Ishikawa (cell line): Measurements from ENCODE around the gene STAT1.

Experiments
- CEBPB ChIP-seq: IDR thresholded peaks from 2 replicates; pipeline ENCODE4 v1.6.1; 2012
- CREB1 ChIP-seq: IDR thresholded peaks from 2 replicates; pipeline ENCODE4 v1.6.1; 2012; ENCODE audit warnings: low read depth
- EGR1 ChIP-seq: IDR thresholded peaks from 2 replicates; pipeline ENCODE4 v1.6.1; 2012
- EP300 ChIP-seq: IDR thresholded peaks from 2 replicates; pipeline ENCODE4 v1.6.1; 2012; ENCODE audit warnings: borderline replicate concordance
- FOXM1 ChIP-seq: IDR thresholded peaks from 2 replicates; pipeline ENCODE4 v1.6.1; 2012; ENCODE audit warnings: low read depth, borderline replicate concordance
- NFIC ChIP-seq: IDR thresholded peaks from 2 replicates; pipeline ENCODE4 v1.6.1; 2012
- RAD21 ChIP-seq: IDR thresholded peaks from 2 replicates; pipeline ENCODE4 v1.6.1; 2012; ENCODE audit warnings: low read depth
- TAF1 ChIP-seq: IDR thresholded peaks from 2 replicates; pipeline ENCODE4 v1.6.1; 2012; ENCODE audit warnings: low read depth, mild to moderate bottlenecking
- TCF12 ChIP-seq: IDR thresholded peaks from 2 replicates; pipeline ENCODE4 v1.6.1; 2012; ENCODE audit warnings: low read depth
- TEAD4 ChIP-seq: IDR thresholded peaks from 2 replicates; pipeline ENCODE4 v1.6.1; 2012
- YY1 ChIP-seq: IDR thresholded peaks from 2 replicates; pipeline ENCODE4 v1.6.1; 2012; ENCODE audit warnings: low read depth
- ZBTB7A ChIP-seq: IDR thresholded peaks from 2 replicates; pipeline ENCODE4 v1.6.1; 2012; ENCODE audit warnings: low read depth
- TF ChIP-seq, protein P1 (sequence below): IDR thresholded peaks from 2 replicates; pipeline ENCODE4 v1.6.1; 2012
- TF ChIP-seq, protein P2 (sequence below): IDR thresholded peaks from 2 replicates; pipeline ENCODE4 v1.6.1; 2012; ENCODE audit warnings: low read depth, mild to moderate bottlenecking
- TF ChIP-seq, protein P3 (sequence below): IDR thresholded peaks from 2 replicates; pipeline ENCODE4 v1.6.1; 2012

The STAT1 gene

DNA sequence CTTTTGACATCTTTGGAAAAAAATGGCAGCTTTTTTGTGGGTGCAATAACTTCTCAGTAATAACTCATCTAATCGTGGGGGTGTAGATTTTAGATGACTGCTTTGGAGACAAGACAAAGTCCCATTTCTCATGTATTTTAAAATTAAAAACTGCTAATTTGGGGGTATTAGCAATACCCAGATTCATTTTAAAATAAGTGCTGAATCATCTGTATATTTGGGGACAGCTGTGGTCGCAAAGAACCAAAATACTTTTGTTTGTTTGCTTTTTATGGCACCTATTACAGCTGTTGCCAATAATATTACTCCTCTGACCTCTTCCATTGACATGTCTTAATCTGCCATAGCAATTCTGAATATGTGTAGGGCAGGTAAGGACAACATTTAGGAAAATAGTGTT lies 45.4 kb downstream of the STAT1 start:
- TF ChIP-seq FOXM1, result no peak
- TF ChIP-seq TAF1, result no peak
- no peak for TF ChIP-seq YY1
- no peak for TF ChIP-seq EP300
- TF ChIP-seq ZBTB7A, result no peak
- no peak for TF ChIP-seq CREB1
- no peak for TF ChIP-seq TEAD4
- TF ChIP-seq NFIC, result no peak
- no peak for TF ChIP-seq TCF12

DNA sequence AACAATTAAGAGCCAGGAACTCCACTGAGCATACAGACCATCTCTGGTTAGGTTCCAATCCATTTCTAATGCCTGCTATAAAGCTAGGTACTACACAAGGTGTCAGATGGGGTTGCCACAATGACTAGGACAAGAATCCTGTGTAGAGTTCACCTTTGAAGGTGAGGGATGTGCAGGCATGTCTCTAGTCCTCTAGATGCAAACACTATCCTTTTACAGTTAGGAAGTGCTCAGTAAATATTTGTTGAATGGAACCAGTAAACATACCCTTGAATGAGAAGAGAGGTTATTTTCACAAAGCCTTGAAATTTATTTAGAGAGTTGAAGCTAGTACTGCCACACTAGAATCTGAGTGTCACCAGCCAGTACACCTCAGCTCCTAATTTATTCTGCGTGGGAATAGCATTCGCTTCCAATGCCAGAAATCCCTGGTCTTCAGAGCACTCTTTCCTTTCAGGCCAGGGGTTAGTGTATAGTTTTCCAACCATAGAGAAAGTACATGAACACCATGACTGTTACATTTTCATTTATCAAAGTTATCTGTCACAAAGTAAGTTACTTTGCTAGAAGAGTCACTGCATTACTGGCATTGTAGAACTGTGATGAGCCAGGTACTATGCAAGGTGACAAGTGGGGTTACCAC lies 48.3 kb downstream of the STAT1 start:
- TF ChIP-seq EGR1 (no peak), CREB1 (no peak), TAF1 (no peak), FOXM1 (no peak), RAD21 (no peak), YY1 (no peak), NFIC (no peak)
- TF ChIP-seq, protein P1, sequence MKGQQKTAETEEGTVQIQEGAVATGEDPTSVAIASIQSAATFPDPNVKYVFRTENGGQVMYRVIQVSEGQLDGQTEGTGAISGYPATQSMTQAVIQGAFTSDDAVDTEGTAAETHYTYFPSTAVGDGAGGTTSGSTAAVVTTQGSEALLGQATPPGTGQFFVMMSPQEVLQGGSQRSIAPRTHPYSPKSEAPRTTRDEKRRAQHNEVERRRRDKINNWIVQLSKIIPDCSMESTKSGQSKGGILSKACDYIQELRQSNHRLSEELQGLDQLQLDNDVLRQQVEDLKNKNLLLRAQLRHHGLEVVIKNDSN, result no peak

DNA sequence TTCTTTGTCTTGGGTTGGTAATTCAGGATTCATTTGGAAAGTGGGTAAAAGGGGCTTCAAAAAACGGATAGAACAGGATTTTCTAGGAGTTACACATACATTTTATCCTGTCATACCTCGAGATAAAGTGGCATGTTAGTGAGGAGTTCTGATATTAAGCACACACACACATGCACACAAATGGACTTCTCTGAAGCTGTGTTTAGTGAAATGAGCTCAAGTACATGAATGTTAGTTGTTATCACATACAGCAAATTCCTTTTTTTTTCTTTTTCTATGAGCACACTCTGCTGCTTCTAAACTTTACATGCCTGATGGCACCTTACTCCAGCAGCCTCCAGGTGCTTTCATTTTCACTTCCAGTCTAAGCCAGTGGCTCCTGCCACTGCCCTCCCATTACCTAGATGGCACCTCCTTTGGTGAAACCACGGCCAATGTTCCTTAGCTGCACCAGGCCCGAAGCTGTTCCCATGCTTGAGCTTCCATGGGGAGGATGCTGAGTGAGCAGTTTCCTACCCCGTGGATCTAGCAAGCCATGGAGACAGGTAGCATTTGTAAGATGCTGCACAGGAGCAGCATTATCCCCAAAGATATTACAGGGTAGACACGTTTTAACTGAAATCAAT lies 49.7 kb downstream of the STAT1 start:
- TF ChIP-seq CEBPB, result no peak
- TF ChIP-seq TCF12, result no peak
- TF ChIP-seq TAF1, result no peak
- TF ChIP-seq EGR1, result no peak
- no peak for TF ChIP-seq FOXM1
- TF ChIP-seq TEAD4, result no peak
- no peak for TF ChIP-seq NFIC
- TF ChIP-seq, protein P2, sequence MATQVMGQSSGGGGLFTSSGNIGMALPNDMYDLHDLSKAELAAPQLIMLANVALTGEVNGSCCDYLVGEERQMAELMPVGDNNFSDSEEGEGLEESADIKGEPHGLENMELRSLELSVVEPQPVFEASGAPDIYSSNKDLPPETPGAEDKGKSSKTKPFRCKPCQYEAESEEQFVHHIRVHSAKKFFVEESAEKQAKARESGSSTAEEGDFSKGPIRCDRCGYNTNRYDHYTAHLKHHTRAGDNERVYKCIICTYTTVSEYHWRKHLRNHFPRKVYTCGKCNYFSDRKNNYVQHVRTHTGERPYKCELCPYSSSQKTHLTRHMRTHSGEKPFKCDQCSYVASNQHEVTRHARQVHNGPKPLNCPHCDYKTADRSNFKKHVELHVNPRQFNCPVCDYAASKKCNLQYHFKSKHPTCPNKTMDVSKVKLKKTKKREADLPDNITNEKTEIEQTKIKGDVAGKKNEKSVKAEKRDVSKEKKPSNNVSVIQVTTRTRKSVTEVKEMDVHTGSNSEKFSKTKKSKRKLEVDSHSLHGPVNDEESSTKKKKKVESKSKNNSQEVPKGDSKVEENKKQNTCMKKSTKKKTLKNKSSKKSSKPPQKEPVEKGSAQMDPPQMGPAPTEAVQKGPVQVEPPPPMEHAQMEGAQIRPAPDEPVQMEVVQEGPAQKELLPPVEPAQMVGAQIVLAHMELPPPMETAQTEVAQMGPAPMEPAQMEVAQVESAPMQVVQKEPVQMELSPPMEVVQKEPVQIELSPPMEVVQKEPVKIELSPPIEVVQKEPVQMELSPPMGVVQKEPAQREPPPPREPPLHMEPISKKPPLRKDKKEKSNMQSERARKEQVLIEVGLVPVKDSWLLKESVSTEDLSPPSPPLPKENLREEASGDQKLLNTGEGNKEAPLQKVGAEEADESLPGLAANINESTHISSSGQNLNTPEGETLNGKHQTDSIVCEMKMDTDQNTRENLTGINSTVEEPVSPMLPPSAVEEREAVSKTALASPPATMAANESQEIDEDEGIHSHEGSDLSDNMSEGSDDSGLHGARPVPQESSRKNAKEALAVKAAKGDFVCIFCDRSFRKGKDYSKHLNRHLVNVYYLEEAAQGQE, result no peak
- TF ChIP-seq, protein P3, sequence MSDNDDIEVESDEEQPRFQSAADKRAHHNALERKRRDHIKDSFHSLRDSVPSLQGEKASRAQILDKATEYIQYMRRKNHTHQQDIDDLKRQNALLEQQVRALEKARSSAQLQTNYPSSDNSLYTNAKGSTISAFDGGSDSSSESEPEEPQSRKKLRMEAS, result no peak
- TF ChIP-seq EP300, result no peak
- TF ChIP-seq, protein P1, result no peak
- no peak for TF ChIP-seq YY1
- no peak for TF ChIP-seq ZBTB7A
- no peak for TF ChIP-seq CREB1
- TF ChIP-seq RAD21, result no peak

DNA sequence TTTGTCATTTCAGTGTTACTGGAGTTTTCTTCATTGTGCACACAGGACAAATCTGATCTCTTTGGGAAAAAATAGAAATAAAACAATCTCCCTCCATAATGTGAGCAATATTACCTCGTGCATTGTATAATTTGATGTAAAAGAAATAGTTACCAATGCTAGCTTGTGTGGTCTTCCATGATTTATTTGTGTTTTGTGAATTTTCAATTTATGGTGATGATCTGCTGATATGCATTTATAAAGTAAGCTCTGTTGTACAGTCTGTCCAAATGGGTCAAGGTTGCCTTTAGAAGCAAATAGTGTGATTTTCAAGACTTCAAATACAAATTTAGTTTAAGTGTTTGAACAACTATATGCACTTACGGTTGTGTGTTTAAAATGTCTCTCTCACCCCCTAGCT lies 50.9 kb downstream of the STAT1 start:
- TF ChIP-seq TEAD4, result no peak
- no peak for TF ChIP-seq RAD21
- TF ChIP-seq ZBTB7A, result no peak
- no peak for TF ChIP-seq CEBPB
- no peak for TF ChIP-seq NFIC
- TF ChIP-seq, protein P2, result no peak
- TF ChIP-seq TAF1, result no peak
- no peak for TF ChIP-seq CREB1

DNA sequence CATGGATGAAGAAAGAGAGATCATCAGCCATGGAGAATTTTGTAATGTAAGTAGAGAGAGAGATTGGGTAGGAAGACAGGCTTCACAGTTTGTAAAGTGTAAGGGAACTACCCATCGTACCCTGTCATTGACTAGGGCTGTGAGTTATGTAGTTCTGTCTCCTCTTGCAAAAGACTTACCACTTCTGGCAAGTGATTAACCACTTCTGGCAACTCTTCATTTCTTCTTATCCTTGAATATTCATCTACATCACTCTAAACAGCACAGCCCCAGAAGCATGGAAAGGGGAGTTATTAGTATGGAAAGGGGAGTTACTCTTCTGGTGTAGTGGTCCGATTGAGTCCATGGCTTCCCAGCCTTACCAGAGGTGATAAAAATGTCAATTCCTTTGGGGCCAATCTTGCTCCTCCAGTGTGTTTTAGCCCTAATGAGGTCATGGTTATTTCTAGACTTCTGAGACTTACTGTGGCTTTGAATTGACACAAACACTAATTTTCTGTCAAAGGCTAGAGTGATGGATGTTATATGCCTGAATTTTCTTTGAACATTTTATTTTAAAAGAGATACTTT lies 52.0 kb downstream of the STAT1 start:
- TF ChIP-seq, protein P3, result no peak
- no peak for TF ChIP-seq RAD21
- no peak for TF ChIP-seq ZBTB7A
- no peak for TF ChIP-seq NFIC
- no peak for TF ChIP-seq EGR1
- no peak for TF ChIP-seq EP300
- no peak for TF ChIP-seq TAF1
- no peak for TF ChIP-seq TEAD4
- no peak for TF ChIP-seq YY1
- TF ChIP-seq, protein P1, result no peak
- no peak for TF ChIP-seq CREB1
- no peak for TF ChIP-seq FOXM1
